DND-41 (cell line): ENCODE data around the gene COL2A1.

Experiments used
- ATAC-seq: fragments of 200-7000 bp; cut with Tn5 transposase; 3 replicates; pipeline ENCODE4 v1.9.1; 2021; ENCODE audit warnings: low read depth; ENCODE audit not compliant: insufficient read depth
- DNase-seq: peaks from one replicate; pipeline ENCODE4 v3.0.0-alpha.2; 2020
- H2AFZ ChIP-seq: 2 replicates; pipeline ENCODE4 v1.6.0; 2012; ENCODE audit warnings: low read depth, low read length
- H3K27ac ChIP-seq: 2 replicates; pipeline ENCODE4 v1.5.1; 2012; ENCODE audit warnings: low read length, inconsistent platforms
- H3K27me3 ChIP-seq: fragments of 200-600 bp; sonication (generic); 2 replicates; pipeline ENCODE4 v1.6.0; 2012; ENCODE audit warnings: low read length, mild to moderate bottlenecking, inconsistent platforms; ENCODE audit not compliant: insufficient read depth, poor library complexity
- H3K36me3 ChIP-seq: 2 replicates; pipeline ENCODE4 v1.5.1; 2012; ENCODE audit warnings: low read length, inconsistent platforms; ENCODE audit not compliant: insufficient read depth
- H3K4me1 ChIP-seq: 2 replicates; pipeline ENCODE4 v1.5.1; 2012; ENCODE audit warnings: mild to moderate bottlenecking, low read length; ENCODE audit not compliant: insufficient read depth
- H3K4me2 ChIP-seq: 2 replicates; pipeline ENCODE4 v1.6.0; 2012; ENCODE audit warnings: mild to moderate bottlenecking, moderate library complexity, low read length, inconsistent platforms; ENCODE audit not compliant: insufficient read depth
- H3K4me3 ChIP-seq, 2 experiments: fragments of 200-600 bp in 1 of 2; shearing (Covaris generic) in 1 of 2; 2 replicates each; pipeline ENCODE4 v1.5.1; 2012 to 2016; ENCODE audit warnings: inconsistent platforms in 2 of 2, low read length in 2 of 2, mild to moderate bottlenecking in 2 of 2, low read depth in 1 of 2, moderate library complexity in 1 of 2
- H3K79me2 ChIP-seq: 2 replicates; pipeline ENCODE4 v1.6.0; 2012; ENCODE audit warnings: low read length, inconsistent platforms; ENCODE audit not compliant: insufficient read depth
- H3K9ac ChIP-seq: 2 replicates; pipeline ENCODE4 v1.6.0; 2012; ENCODE audit warnings: low read depth, mild to moderate bottlenecking, inconsistent platforms, low read length, moderate library complexity
- H3K9me3 ChIP-seq: 2 replicates; pipeline ENCODE4 v1.5.1; 2012; ENCODE audit warnings: low read length, moderate library complexity, mild to moderate bottlenecking, inconsistent platforms; ENCODE audit not compliant: insufficient read depth, severe bottlenecking
- H4K20me1 ChIP-seq: 2 replicates; pipeline ENCODE4 v1.6.0; 2012; ENCODE audit warnings: low read length; ENCODE audit not compliant: insufficient read depth
- CTCF ChIP-seq: IDR thresholded peaks from 2 replicates; pipeline ENCODE4 v1.5.1; 2012; ENCODE audit warnings: borderline replicate concordance, low read length, moderate library complexity, mild to moderate bottlenecking; ENCODE audit not compliant: poor library complexity, severe bottlenecking; ENCODE audit errors: extremely low read depth
- EZH2 ChIP-seq: IDR thresholded peaks from 3 replicates; pipeline ENCODE4 v1.6.1; 2012; ENCODE audit warnings: borderline replicate concordance, low read depth, mild to moderate bottlenecking, moderate library complexity, low read length, inconsistent platforms; ENCODE audit not compliant: severe bottlenecking

COL2A1 gene

GRCh38 chr12:48040354-48040753, 36.1 kb upstream of the COL2A1 start:
- H3K4me1 ChIP-seq: no peaks in the 10 kb centered on the region
- DNase-seq: no peak
- H3K27me3 ChIP-seq: no peaks in the 10 kb centered on the region
- no peaks in the 10 kb centered on the region for H4K20me1 ChIP-seq
- no peak overlapping the region for H3K4me2 ChIP-seq
- ATAC-seq: no peak
- TF ChIP-seq EZH2 (no peak), CTCF (no peak)
- no peaks in the 10 kb centered on the region for H3K9me3 ChIP-seq
- no peaks in the 10 kb centered on the region for H3K79me2 ChIP-seq
- H3K9ac ChIP-seq: no peak overlapping the region
- H3K27ac ChIP-seq: no peak overlapping the region
- H3K36me3 ChIP-seq: peaks cover 29% of the 10 kb centered on the region
- H2AFZ ChIP-seq: no peak overlapping the region
- no peak overlapping the region for H3K4me3 ChIP-seq

DNA sequence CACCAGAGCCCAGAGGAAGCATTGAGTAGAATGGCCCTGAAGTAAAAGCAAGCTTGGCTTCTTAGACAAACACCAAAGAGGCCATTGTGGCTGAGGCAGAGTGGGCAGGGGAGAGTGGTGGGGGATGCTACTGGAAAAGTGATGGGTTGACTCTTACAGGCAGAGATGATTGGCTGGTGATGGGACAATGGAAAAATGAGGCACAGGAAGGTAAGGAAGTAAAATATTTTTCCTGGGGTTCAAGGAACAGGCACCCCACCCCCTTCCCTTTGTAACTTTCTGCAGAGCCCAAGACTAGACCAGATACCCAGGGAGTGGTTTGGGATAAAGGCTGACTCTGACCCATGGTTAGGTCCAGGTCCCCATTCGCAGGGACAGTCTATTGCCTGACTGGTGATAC, 34.9 kb upstream of the COL2A1 start:
- ATAC-seq: no peak
- no peak for DNase-seq
- Histone ChIP-seq H3K36me3 (peaks cover 18% of the 10 kb centered on the region), H3K79me2 (no peaks in the 10 kb centered on the region), H3K4me1 (no peaks in the 10 kb centered on the region), H3K4me3 (no peak overlapping the region), H3K4me2 (no peak overlapping the region), H3K9ac (no peak overlapping the region), H2AFZ (no peak overlapping the region), H3K9me3 (no peaks in the 10 kb centered on the region), H3K27ac (no peak overlapping the region), H4K20me1 (no peaks in the 10 kb centered on the region), H3K27me3 (no peaks in the 10 kb centered on the region)
- TF ChIP-seq CTCF: no peak
- TF ChIP-seq EZH2: no peak

DNA sequence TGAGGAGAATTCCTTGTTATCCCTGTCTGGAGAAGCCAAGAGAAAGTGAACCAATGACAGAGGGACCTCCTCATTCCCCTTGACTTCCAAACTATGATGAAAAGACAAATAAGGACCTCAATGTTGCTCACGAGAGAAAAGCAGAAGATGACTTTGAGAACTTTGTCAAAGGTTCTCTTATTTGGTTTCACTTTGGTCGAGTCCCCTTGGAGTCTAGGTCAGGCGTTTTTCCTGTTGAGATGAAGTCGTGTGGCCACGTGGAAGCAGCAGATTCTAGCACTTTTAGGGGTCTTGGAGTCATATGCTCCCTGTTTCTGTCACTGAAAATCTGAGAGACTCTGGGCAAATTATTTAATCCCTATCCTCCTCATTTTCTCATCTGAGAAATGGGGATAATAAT, 33.8 kb upstream of the COL2A1 start:
- Histone ChIP-seq H3K4me3 (no peak overlapping the region), H3K4me1 (no peaks in the 10 kb centered on the region), H3K79me2 (no peaks in the 10 kb centered on the region), H3K9ac (no peak overlapping the region), H3K27me3 (no peaks in the 10 kb centered on the region), H3K36me3 (peaks cover 8% of the 10 kb centered on the region), H3K27ac (no peak overlapping the region), H2AFZ (no peak overlapping the region), H3K4me2 (no peak overlapping the region), H4K20me1 (no peaks in the 10 kb centered on the region), H3K9me3 (no peaks in the 10 kb centered on the region)
- TF ChIP-seq CTCF (no peak), EZH2 (no peak)
- DNase-seq: no peak
- ATAC-seq: no peak

GRCh38 chr12:48037267-48037915, 33.1 kb upstream of the COL2A1 start:
- no peaks in the 10 kb centered on the region for H3K79me2 ChIP-seq
- H3K4me1 ChIP-seq: no peaks in the 10 kb centered on the region
- no peaks in the 10 kb centered on the region for H4K20me1 ChIP-seq
- H3K36me3 ChIP-seq: peaks cover 1% of the 10 kb centered on the region; the same call in 1 of the 2 replicates
- H3K9me3 ChIP-seq: no peaks in the 10 kb centered on the region
- ATAC-seq: no peak
- DNase-seq: no peak
- no peak overlapping the region for H3K4me3 ChIP-seq
- TF ChIP-seq CTCF: no peak
- TF ChIP-seq EZH2: no peak
- H3K27me3 ChIP-seq: no peaks in the 10 kb centered on the region
- H2AFZ ChIP-seq: no peak overlapping the region
- no peak overlapping the region for H3K4me2 ChIP-seq
- no peak overlapping the region for H3K27ac ChIP-seq
- H3K9ac ChIP-seq: no peak overlapping the region
